Activated T-helper 1 cell treated with anti-CD3 and anti-CD28 coated beads, Interleukin-12 subunit alpha, Interleukin-12 subunit beta, Interleukin-2, Interleukin-4 antibody, amounts not matched to agents 30 ng/mL and 10 ng/mL and 1 ng/mL, durations not matched to agents 14 hours and 24 hours and 36 hours (primary cell): ENCODE data around the gene GOLGA1. TPM values are rescaled to one million over a fixed set of nuclear protein-coding genes. Genes with fewer than 3 reads are reported as not detected.

Experiments
- DNase-seq: peaks from one replicate; pipeline ENCODE4 v3.0.0; 2021; ENCODE audit warnings: low spot score
- H3K27ac Mint-ChIP-seq: one replicate; pipeline ENCODE4 v1.8.0; 2021; ENCODE audit warnings: mild to moderate bottlenecking, mixed read lengths
- H3K27me3 Mint-ChIP-seq: one replicate; pipeline ENCODE4 v1.8.0; 2022; ENCODE audit warnings: mild to moderate bottlenecking, moderate library complexity, mixed read lengths; ENCODE audit not compliant: insufficient read depth
- H3K36me3 Mint-ChIP-seq: one replicate; pipeline ENCODE4 v1.8.0; 2021; ENCODE audit warnings: low read depth, mixed read lengths
- H3K4me1 Mint-ChIP-seq: one replicate; pipeline ENCODE4 v1.8.0; 2021; ENCODE audit warnings: low read depth, mixed read lengths
- H3K4me3 Mint-ChIP-seq: one replicate; pipeline ENCODE4 v1.8.0; 2021; ENCODE audit warnings: mild to moderate bottlenecking, moderate library complexity, mixed read lengths
- H3K9me3 Mint-ChIP-seq: one replicate; pipeline ENCODE4 v1.8.0; 2021; ENCODE audit warnings: mixed read lengths
- intact Hi-C: fragments of 100-400 bp; cut with micrococcal nuclease; formaldehyde crosslinking; loops from one replicate; pipeline ENCODE4 v1.15.1; 2024
- total RNA-seq: library from RNA; stranded (reverse); gene quantifications from 2 replicates; pipeline ENCODE4 v1.2.3, GENCODE V29; 2022

The GOLGA1 gene
- total RNA-seq, 1 donor from 2014 or later, result 16.6 TPM

- no peaks in the 10 kb centered on the region for H3K27me3 Mint-ChIP-seq
- no peaks in the 10 kb centered on the region for H3K9me3 Mint-ChIP-seq
- H3K27ac Mint-ChIP-seq, result peak overlapping the region; percentile 98
- intact Hi-C loops, result loop anchor here (2.0 kb wide), 1 partner anchor 89 kb away; the partner anchor contains the start of gene NR6A1
- peak overlapping the region; percentile 96 for H3K4me3 Mint-ChIP-seq
- peaks cover 34% of the 10 kb centered on the region for H3K4me1 Mint-ChIP-seq
- no peak for DNase-seq
- H3K36me3 Mint-ChIP-seq, result peaks cover 34% of the 10 kb centered on the region
Measured at GRCh38 chr9:124859803-124860581, 80.9 kb downstream of the GOLGA1 start.

GRCh38 chr9:124858330-124859046 lies 82.4 kb downstream of the GOLGA1 start:
- no peaks in the 10 kb centered on the region for H3K27me3 Mint-ChIP-seq
- peak overlapping the region; percentile 96 for H3K4me3 Mint-ChIP-seq
- intact Hi-C loops, result no loop called here

GRCh38 chr9:124857533-124858162 lies 83.2 kb downstream of the GOLGA1 start:
- no peak overlapping the region for H3K4me3 Mint-ChIP-seq
- no peaks in the 10 kb centered on the region for H3K9me3 Mint-ChIP-seq
- H3K27ac Mint-ChIP-seq, result no peak overlapping the region
- intact Hi-C loops, result no loop called here
- H3K36me3 Mint-ChIP-seq, result peaks cover 34% of the 10 kb centered on the region
- DNase-seq, result no peak
- H3K27me3 Mint-ChIP-seq, result no peaks in the 10 kb centered on the region
- peaks cover 32% of the 10 kb centered on the region for H3K4me1 Mint-ChIP-seq

More at GRCh38 chr9:124858330-124859046, 82.4 kb downstream of the GOLGA1 start:
- DNase-seq, result no peak
- peaks cover 28% of the 10 kb centered on the region for H3K4me1 Mint-ChIP-seq
- H3K27ac Mint-ChIP-seq, result no peak overlapping the region
- H3K36me3 Mint-ChIP-seq, result peaks cover 34% of the 10 kb centered on the region
- H3K9me3 Mint-ChIP-seq, result no peaks in the 10 kb centered on the region

GRCh38 chr9:124855944-124856765 lies 84.7 kb downstream of the GOLGA1 start:
- DNase-seq, result no peak
- no peak overlapping the region for H3K27ac Mint-ChIP-seq
- no peak overlapping the region for H3K4me3 Mint-ChIP-seq
- no peaks in the 10 kb centered on the region for H3K9me3 Mint-ChIP-seq
- H3K4me1 Mint-ChIP-seq, result peaks cover 34% of the 10 kb centered on the region
- intact Hi-C loops, result no loop called here
- peaks cover 31% of the 10 kb centered on the region for H3K36me3 Mint-ChIP-seq
- H3K27me3 Mint-ChIP-seq, result peaks cover 3% of the 10 kb centered on the region

GRCh38 chr9:124855566-124855943 lies 85.3 kb downstream of the GOLGA1 start:
- Mint-ChIP-seq H3K27ac (no peak overlapping the region), H3K9me3 (no peaks in the 10 kb centered on the region), H3K36me3 (peaks cover 25% of the 10 kb centered on the region), H3K4me3 (no peak overlapping the region), H3K27me3 (peaks cover 7% of the 10 kb centered on the region), H3K4me1 (peaks cover 32% of the 10 kb centered on the region)
- no peak for DNase-seq
- intact Hi-C loops, result no loop called here

- H3K27me3 Mint-ChIP-seq, result peaks cover 8% of the 10 kb centered on the region
- H3K27ac Mint-ChIP-seq, result peak overlapping the region; percentile 6
- intact Hi-C loops, result no loop called here
Measured at GRCh38 chr9:124854822-124855221, 86.1 kb downstream of the GOLGA1 start.

GRCh38 chr9:124854161-124854560 lies 86.7 kb downstream of the GOLGA1 start:
- no peak overlapping the region for H3K27ac Mint-ChIP-seq
- intact Hi-C loops, result no loop called here
- H3K4me3 Mint-ChIP-seq, result no peak overlapping the region
- H3K9me3 Mint-ChIP-seq, result no peaks in the 10 kb centered on the region
- peaks cover 19% of the 10 kb centered on the region for H3K4me1 Mint-ChIP-seq
- H3K27me3 Mint-ChIP-seq, result peaks cover 9% of the 10 kb centered on the region
- peaks cover 12% of the 10 kb centered on the region for H3K36me3 Mint-ChIP-seq
- no peak for DNase-seq

More at GRCh38 chr9:124854822-124855221, 86.1 kb downstream of the GOLGA1 start:
- Mint-ChIP-seq H3K36me3 (peaks cover 18% of the 10 kb centered on the region), H3K9me3 (no peaks in the 10 kb centered on the region), H3K4me3 (no peak overlapping the region), H3K4me1 (peaks cover 25% of the 10 kb centered on the region)
- DNase-seq, result no peak

GRCh38 chr9:124853605-124854143 lies 87.2 kb downstream of the GOLGA1 start:
- Mint-ChIP-seq H3K4me3 (peak overlapping the region; percentile 53), H3K27me3 (peaks cover 9% of the 10 kb centered on the region), H3K36me3 (peaks cover 12% of the 10 kb centered on the region), H3K4me1 (peaks cover 16% of the 10 kb centered on the region), H3K27ac (no peak overlapping the region), H3K9me3 (no peaks in the 10 kb centered on the region)
- DNase-seq, result no peak
- intact Hi-C loops, result loop anchor here (1.0 to 2.0 kb wide), 7 partner anchors 9 to 289 kb away; partner anchors contain the start of genes ARPC5L and SCAI

- peaks cover 16% of the 10 kb centered on the region for H3K4me1 Mint-ChIP-seq
- intact Hi-C loops, result loop anchor here (1.0 to 2.0 kb wide), 7 partner anchors 9 to 290 kb away; partner anchors contain the start of genes ARPC5L and SCAI
- peak; percentile 79 for DNase-seq
- H3K27ac Mint-ChIP-seq, result no peak within 1 kb of the TSS
- peaks cover 5% of the 10 kb centered on the region for H3K36me3 Mint-ChIP-seq
- no peaks in the 10 kb centered on the region for H3K9me3 Mint-ChIP-seq
- H3K27me3 Mint-ChIP-seq, result peaks cover 9% of the 10 kb centered on the region
- peak within 1 kb of the TSS; percentile 68 for H3K4me3 Mint-ChIP-seq
Measured at GRCh38 chr9:124852829-124853531, 87.9 kb downstream of the GOLGA1 start, which contains the start of gene WDR38. TSS of gene WDR38 (plus strand) at chr9:124853460. CDS start at chr9:124853532, 72 bp downstream.

- no peak overlapping the region for H3K4me3 Mint-ChIP-seq
- H3K4me1 Mint-ChIP-seq, result peaks cover 9% of the 10 kb centered on the region
- H3K36me3 Mint-ChIP-seq, result no peaks in the 10 kb centered on the region
- no peak overlapping the region for H3K27ac Mint-ChIP-seq
- H3K27me3 Mint-ChIP-seq, result peaks cover 9% of the 10 kb centered on the region
- no peaks in the 10 kb centered on the region for H3K9me3 Mint-ChIP-seq
- DNase-seq, result no peak
- intact Hi-C loops, result loop anchor here (2.0 kb wide), 2 partner anchors 43 to 291 kb away; partner anchors contain the start of gene SCAI
Measured at GRCh38 chr9:124852121-124852828, 88.6 kb downstream of the GOLGA1 start.

- no peak overlapping the region for H3K4me3 Mint-ChIP-seq
Measured at GRCh38 chr9:124849801-124850200, 91.1 kb downstream of the GOLGA1 start.

More at GRCh38 chr9:124849801-124850200, 91.1 kb downstream of the GOLGA1 start:
- intact Hi-C loops, result no loop called here
- Mint-ChIP-seq H3K27me3 (peaks cover 9% of the 10 kb centered on the region), H3K9me3 (no peaks in the 10 kb centered on the region), H3K27ac (no peak overlapping the region), H3K4me1 (peaks cover 8% of the 10 kb centered on the region), H3K36me3 (no peaks in the 10 kb centered on the region)
- DNase-seq, result no peak
